Tibial artery (tissue), 4 donors: ENCODE data around the gene MYOCOS.

Experiments used
- DNase-seq, 2 donors: peaks; one replicate each; pipeline ENCODE4 v3.0.0-alpha.2; 2019
- H3K27ac ChIP-seq, 2 donors: fragments of 200-600 bp; sonication (generic) in 1 of 2; 1 replicate in 1 of 2; 2 replicates in 1 of 2; pipeline ENCODE4 v1.5.1; 2018 to 2019; ENCODE audit warnings: mild to moderate bottlenecking in 1 of 2
- H3K27me3 ChIP-seq, 2 donors: fragments of 200-600 bp; sonication (generic) in 1 of 2; one replicate each; pipeline versions ENCODE4 v1.5.1 to v1.6.0; 2016 to 2019
- H3K36me3 ChIP-seq, 3 donors: fragments of 200-600 bp; sonication (generic) in 2 of 3; one replicate each; pipeline ENCODE4 v1.5.1; 2016 to 2019; ENCODE audit warnings: mild to moderate bottlenecking in 2 of 3
- H3K4me1 ChIP-seq, 4 donors: fragments of 200-600 bp; sonication (generic) in 2 of 4; 1 replicate in 3 of 4; 2 replicates in 1 of 4; pipeline ENCODE4 v1.5.1; 2016 to 2019
- H3K4me3 ChIP-seq, 2 donors: fragments of 200-600 bp; sonication (generic) in 1 of 2; 1 replicate in 1 of 2; 2 replicates in 1 of 2; pipeline ENCODE4 v1.5.1; 2018 to 2019; ENCODE audit warnings: mild to moderate bottlenecking in 2 of 2
- H3K9me3 ChIP-seq, 3 donors: fragments of 200-600 bp; sonication (generic) in 1 of 3; one replicate each; pipeline ENCODE4 v1.5.1; 2016 to 2019
- CTCF ChIP-seq, 2 experiments: fragments of 200-600 bp in 1 of 2; fragments of 450-650 bp in 1 of 2; IDR thresholded peaks; one replicate each; pipeline ENCODE4 v1.5.1; 2017 to 2019; ENCODE audit warnings: antibody characterized with exemption in 2 of 2, mild to moderate bottlenecking in 1 of 2, moderate library complexity in 1 of 2
- intact Hi-C: fragments of 100-400 bp; cut with DNase I; formaldehyde crosslinking; loops from one replicate; pipeline ENCODE4 v1.15.0; 2023; ENCODE audit warnings: low total_unique reads

The MYOCOS gene

GRCh38 chr1:171641076-171641864, 19.2 kb downstream of the MYOCOS start:
- H3K27ac ChIP-seq = no peak overlapping the region
- no peak for TF ChIP-seq CTCF (IDR thresholded peaks at IDR 0.05)
- H3K4me1 ChIP-seq = peaks cover 0 to 18% (median 13%) of the 10 kb centered on the region in 4 donors
- no peak for DNase-seq
- no peaks in the 10 kb centered on the region for H3K36me3 ChIP-seq
- H3K4me3 ChIP-seq = no peak overlapping the region
- H3K9me3 ChIP-seq = no peaks in the 10 kb centered on the region
- intact Hi-C loops = loop anchor here (5.0 kb wide), 2 partner anchors 76 to 341 kb away; no protein-coding TSS in a partner anchor
- H3K27me3 ChIP-seq = no peaks in the 10 kb centered on the region

- H3K27me3 ChIP-seq = no peaks in the 10 kb centered on the region
- H3K4me3 ChIP-seq = no peak overlapping the region
- no peaks in the 10 kb centered on the region for H3K36me3 ChIP-seq
- H3K4me1 ChIP-seq = peaks cover 0 to 23% (median 15%) of the 10 kb centered on the region in 4 donors
- DNase-seq = no peak
- no peak for TF ChIP-seq CTCF (IDR thresholded peaks at IDR 0.05)
- no peaks in the 10 kb centered on the region for H3K9me3 ChIP-seq
- no peak overlapping the region for H3K27ac ChIP-seq
- intact Hi-C loops = loop anchor here (5.0 kb wide), 2 partner anchors 75 to 340 kb away; no protein-coding TSS in a partner anchor
Measured at GRCh38 chr1:171642197-171642596, 20.2 kb downstream of the MYOCOS start.

- DNase-seq = no peak
Measured at GRCh38 chr1:171643156-171643555, 21.1 kb downstream of the MYOCOS start.

GRCh38 chr1:171644805-171645483, 22.9 kb downstream of the MYOCOS start:
- Histone ChIP-seq H3K9me3 (no peaks in the 10 kb centered on the region), H3K27ac (peak overlapping the region; percentile 74), H3K4me3 (peak overlapping the region in 1 of 2 donors; percentile 7), H3K36me3 (no peaks in the 10 kb centered on the region), H3K27me3 (no peaks in the 10 kb centered on the region), H3K4me1 (peaks cover 0 to 23% (median 15%) of the 10 kb centered on the region in 4 donors)
- TF ChIP-seq CTCF (IDR thresholded peaks at IDR 0.05) = peak; percentile 84 to 85
- intact Hi-C loops = loop anchor here (5.0 kb wide), 2 partner anchors 72 to 337 kb away; no protein-coding TSS in a partner anchor
- DNase-seq = peak; percentile 85 to 91

More at GRCh38 chr1:171643156-171643555, 21.1 kb downstream of the MYOCOS start:
- Histone ChIP-seq H3K27ac (no peak overlapping the region), H3K4me1 (peaks cover 0 to 23% (median 15%) of the 10 kb centered on the region in 4 donors), H3K36me3 (no peaks in the 10 kb centered on the region), H3K9me3 (no peaks in the 10 kb centered on the region), H3K4me3 (no peak overlapping the region), H3K27me3 (no peaks in the 10 kb centered on the region)
- no peak for TF ChIP-seq CTCF (IDR thresholded peaks at IDR 0.05)
- intact Hi-C loops = loop anchor here (5.0 kb wide), 2 partner anchors 74 to 339 kb away; no protein-coding TSS in a partner anchor

- Histone ChIP-seq H3K27ac (peak overlapping the region; percentile 74), H3K4me1 (peaks cover 0 to 24% (median 15%) of the 10 kb centered on the region in 4 donors), H3K27me3 (no peaks in the 10 kb centered on the region), H3K36me3 (no peaks in the 10 kb centered on the region), H3K9me3 (no peaks in the 10 kb centered on the region), H3K4me3 (no peak overlapping the region)
- intact Hi-C loops = no loop called here
- TF ChIP-seq CTCF (IDR thresholded peaks at IDR 0.05) = no peak
- DNase-seq = peak; percentile 82 to 91
Measured at GRCh38 chr1:171645553-171646248, 23.7 kb downstream of the MYOCOS start.
